Activated naive CD4-positive, alpha-beta T cell treated with anti-CD3 and anti-CD28 coated beads, Interleukin-2, amount 50 U/mL, for 24 hours (primary cell): ENCODE measurements around the gene TBP.
"Not testable (repeated sequence)": the region's sequence is repeated elsewhere in the genome, so short reads cannot be mapped to it uniquely, and the experiment has no call there.

ENCODE experiments used
- H3K27ac Mint-ChIP-seq: one replicate; pipeline ENCODE4 v1.8.0; 2021; ENCODE audit warnings: mild to moderate bottlenecking, mixed read lengths
- H3K27me3 Mint-ChIP-seq: one replicate; pipeline ENCODE4 v1.8.0; 2021; ENCODE audit warnings: mixed read lengths
- H3K36me3 Mint-ChIP-seq: one replicate; pipeline ENCODE4 v1.8.0; 2021; ENCODE audit warnings: mixed read lengths
- H3K4me1 Mint-ChIP-seq: one replicate; pipeline ENCODE4 v1.8.0; 2021; ENCODE audit warnings: mixed read lengths
- H3K4me3 Mint-ChIP-seq: one replicate; pipeline ENCODE4 v1.8.0; 2021; ENCODE audit warnings: mild to moderate bottlenecking, mixed read lengths
- H3K9me3 Mint-ChIP-seq: one replicate; pipeline ENCODE4 v1.8.0; 2021; ENCODE audit warnings: mixed read lengths

Gene TBP

GRCh38 chr6:170524172-170524502, 30.0 kb upstream of the TBP start:
- Mint-ChIP-seq H3K36me3 (no peaks in the 10 kb centered on the region), H3K27ac (no peak overlapping the region), H3K4me1 (no peaks in the 10 kb centered on the region), H3K27me3 (no peaks in the 10 kb centered on the region), H3K4me3 (no peak overlapping the region), H3K9me3 (no peaks in the 10 kb centered on the region)

- Mint-ChIP-seq H3K4me1 (no peaks in the 10 kb centered on the region), H3K4me3 (no peak overlapping the region), H3K27me3 (no peaks in the 10 kb centered on the region), H3K27ac (no peak overlapping the region), H3K36me3 (no peaks in the 10 kb centered on the region), H3K9me3 (no peaks in the 10 kb centered on the region)
Measured at GRCh38 chr6:170525795-170526194, 28.4 kb upstream of the TBP start.

- not testable (repeated sequence) for H3K4me3 Mint-ChIP-seq, H3K27me3 Mint-ChIP-seq, H3K4me1 Mint-ChIP-seq, H3K9me3 Mint-ChIP-seq, H3K27ac Mint-ChIP-seq, H3K36me3 Mint-ChIP-seq
Measured at GRCh38 chr6:170527995-170528394, 26.2 kb upstream of the TBP start.

- H3K36me3 Mint-ChIP-seq: peaks cover under 1% of the 10 kb centered on the region
- H3K27me3 Mint-ChIP-seq: no peaks in the 10 kb centered on the region
- H3K9me3 Mint-ChIP-seq: no peaks in the 10 kb centered on the region
- no peak overlapping the region for H3K4me3 Mint-ChIP-seq
- no peak overlapping the region for H3K27ac Mint-ChIP-seq
- H3K4me1 Mint-ChIP-seq: no peaks in the 10 kb centered on the region
Measured at GRCh38 chr6:170529839-170530469, 24.2 kb upstream of the TBP start.

GRCh38 chr6:170532867-170533488, 21.2 kb upstream of the TBP start:
- Mint-ChIP-seq H3K27me3 (no peaks in the 10 kb centered on the region), H3K9me3 (no peaks in the 10 kb centered on the region), H3K36me3 (peaks cover 18% of the 10 kb centered on the region), H3K4me1 (no peaks in the 10 kb centered on the region), H3K27ac (no peak overlapping the region), H3K4me3 (no peak overlapping the region)

GRCh38 chr6:170533792-170534191, 20.4 kb upstream of the TBP start:
- H3K27ac Mint-ChIP-seq: no peak overlapping the region
- H3K36me3 Mint-ChIP-seq: peaks cover 19% of the 10 kb centered on the region
- H3K9me3 Mint-ChIP-seq: no peaks in the 10 kb centered on the region
- no peak overlapping the region for H3K4me3 Mint-ChIP-seq
- no peaks in the 10 kb centered on the region for H3K27me3 Mint-ChIP-seq
- peaks cover 2% of the 10 kb centered on the region for H3K4me1 Mint-ChIP-seq

GRCh38 chr6:170535004-170535403, 19.2 kb upstream of the TBP start:
- Mint-ChIP-seq H3K27me3 (no peaks in the 10 kb centered on the region), H3K36me3 (peaks cover 19% of the 10 kb centered on the region), H3K4me3 (no peak overlapping the region), H3K9me3 (no peaks in the 10 kb centered on the region), H3K4me1 (peaks cover 10% of the 10 kb centered on the region), H3K27ac (no peak overlapping the region)

GRCh38 chr6:170536671-170537070, 17.5 kb upstream of the TBP start:
- Mint-ChIP-seq H3K4me3 (no peak overlapping the region), H3K27me3 (no peaks in the 10 kb centered on the region), H3K36me3 (peaks cover 19% of the 10 kb centered on the region), H3K9me3 (no peaks in the 10 kb centered on the region), H3K27ac (no peak overlapping the region), H3K4me1 (peaks cover 23% of the 10 kb centered on the region)

GRCh38 chr6:170537329-170537728, 16.8 kb upstream of the TBP start:
- H3K36me3 Mint-ChIP-seq: peaks cover 19% of the 10 kb centered on the region
- peaks cover 23% of the 10 kb centered on the region for H3K4me1 Mint-ChIP-seq
- H3K27ac Mint-ChIP-seq: peak overlapping the region; percentile 36
- H3K27me3 Mint-ChIP-seq: no peaks in the 10 kb centered on the region
- H3K9me3 Mint-ChIP-seq: no peaks in the 10 kb centered on the region
- no peak overlapping the region for H3K4me3 Mint-ChIP-seq

GRCh38 chr6:170542031-170542719, 12.0 kb upstream of the TBP start:
- Mint-ChIP-seq H3K4me1 (peaks cover 33% of the 10 kb centered on the region), H3K4me3 (no peak overlapping the region), H3K9me3 (no peaks in the 10 kb centered on the region), H3K27ac (peak overlapping the region; percentile 81), H3K27me3 (no peaks in the 10 kb centered on the region), H3K36me3 (peaks cover 8% of the 10 kb centered on the region)

- Mint-ChIP-seq H3K9me3 (no peaks in the 10 kb centered on the region), H3K27me3 (no peaks in the 10 kb centered on the region), H3K4me1 (peaks cover 21% of the 10 kb centered on the region), H3K36me3 (peaks cover 12% of the 10 kb centered on the region), H3K27ac (no peak overlapping the region), H3K4me3 (no peak overlapping the region)
Measured at GRCh38 chr6:170545405-170545804, 8.8 kb upstream of the TBP start.

GRCh38 chr6:170552765-170553533, 1.2 kb upstream of the TBP start, which contains the start of gene PSMB1:
Gene PSMB1, minus strand, starts transcription at chr6:170553307. Its CDS starts 65 bp downstream, at chr6:170553242.
- Mint-ChIP-seq H3K4me3 (no peak within 1 kb of the TSS), H3K9me3 (no peaks in the 10 kb centered on the region)

GRCh38 chr6:170553534-170554012, 596 bp upstream of the TBP start:
- H3K27me3 Mint-ChIP-seq: no peaks in the 10 kb centered on the region
- H3K27ac Mint-ChIP-seq: no peak overlapping the region
- no peaks in the 10 kb centered on the region for H3K9me3 Mint-ChIP-seq
- H3K4me3 Mint-ChIP-seq: no peak overlapping the region
- peaks cover 16% of the 10 kb centered on the region for H3K36me3 Mint-ChIP-seq
- H3K4me1 Mint-ChIP-seq: peaks cover 24% of the 10 kb centered on the region

More at GRCh38 chr6:170552765-170553533, 1.2 kb upstream of the TBP start, which contains the start of gene PSMB1:
- peaks cover 13% of the 10 kb centered on the region for H3K36me3 Mint-ChIP-seq
- peaks cover 17% of the 10 kb centered on the region for H3K4me1 Mint-ChIP-seq
- H3K27me3 Mint-ChIP-seq: no peaks in the 10 kb centered on the region
- no peak within 1 kb of the TSS for H3K27ac Mint-ChIP-seq

- Mint-ChIP-seq H3K4me1 (peaks cover 34% of the 10 kb centered on the region), H3K27ac (no peak overlapping the region), H3K4me3 (no peak overlapping the region), H3K27me3 (no peaks in the 10 kb centered on the region), H3K36me3 (peaks cover 15% of the 10 kb centered on the region), H3K9me3 (no peaks in the 10 kb centered on the region)
Measured at GRCh38 chr6:170554796-170555137, 598 bp downstream of the TBP start.

- H3K9me3 Mint-ChIP-seq: no peaks in the 10 kb centered on the region
- no peak overlapping the region for H3K27ac Mint-ChIP-seq
- peaks cover 39% of the 10 kb centered on the region for H3K4me1 Mint-ChIP-seq
- H3K36me3 Mint-ChIP-seq: peaks cover 14% of the 10 kb centered on the region
- no peak overlapping the region for H3K4me3 Mint-ChIP-seq
- H3K27me3 Mint-ChIP-seq: no peaks in the 10 kb centered on the region
Measured at GRCh38 chr6:170555305-170555704, 1.1 kb downstream of the TBP start.

- H3K36me3 Mint-ChIP-seq: peaks cover 19% of the 10 kb centered on the region
- no peak overlapping the region for H3K4me3 Mint-ChIP-seq
- no peaks in the 10 kb centered on the region for H3K9me3 Mint-ChIP-seq
- H3K27me3 Mint-ChIP-seq: no peaks in the 10 kb centered on the region
- no peak overlapping the region for H3K27ac Mint-ChIP-seq
- H3K4me1 Mint-ChIP-seq: peaks cover 58% of the 10 kb centered on the region
Measured at GRCh38 chr6:170561555-170561954, 7.4 kb downstream of the TBP start.
